Chondrocyte (in vitro differentiated cells): ENCODE results near the gene UNCX. TPM values are rescaled to one million over a fixed set of nuclear protein-coding genes. Genes with fewer than 3 reads are reported as not detected.

Experiments
- DNase-seq: peaks from one replicate; pipeline ENCODE4 v3.0.0; 2021; ENCODE audit warnings: mixed read lengths, low spot score
- H3K27ac Mint-ChIP-seq: one replicate; pipeline ENCODE4 v1.8.0; 2021; ENCODE audit warnings: mild to moderate bottlenecking, moderate library complexity, mixed read lengths; ENCODE audit not compliant: unreplicated experiment
- H3K27me3 Mint-ChIP-seq: 2 replicates; pipeline ENCODE4 v1.8.0; 2021; ENCODE audit warnings: low read depth, mixed read lengths
- H3K36me3 Mint-ChIP-seq: 2 replicates; pipeline ENCODE4 v1.8.0; 2021; ENCODE audit warnings: low read depth, mixed read lengths
- H3K4me1 Mint-ChIP-seq: 2 replicates; pipeline ENCODE4 v1.8.0; 2021; ENCODE audit warnings: low read depth, mild to moderate bottlenecking, mixed read lengths
- H3K4me3 Mint-ChIP-seq: one replicate; pipeline ENCODE4 v1.8.0; 2021; ENCODE audit warnings: mild to moderate bottlenecking, moderate library complexity, mixed read lengths; ENCODE audit not compliant: unreplicated experiment
- H3K9me3 Mint-ChIP-seq: 2 replicates; pipeline ENCODE4 v1.8.0; 2021; ENCODE audit warnings: low read depth, mixed read lengths
- total RNA-seq: library from RNA; stranded (reverse); gene quantifications from 3 replicates; pipeline ENCODE4 v1.2.1, GENCODE V29; 2021
- TF ChIP-seq, protein P1 (sequence below): fragments of 200-600 bp; sonication (generic); IDR thresholded peaks from 2 replicates; pipeline ENCODE4 v1.5.0; 2021; ENCODE audit warnings: antibody characterized with exemption, mild to moderate bottlenecking, moderate library complexity

UNCX gene
- total RNA-seq, 1 donor from 2014 or later = not detected

DNA sequence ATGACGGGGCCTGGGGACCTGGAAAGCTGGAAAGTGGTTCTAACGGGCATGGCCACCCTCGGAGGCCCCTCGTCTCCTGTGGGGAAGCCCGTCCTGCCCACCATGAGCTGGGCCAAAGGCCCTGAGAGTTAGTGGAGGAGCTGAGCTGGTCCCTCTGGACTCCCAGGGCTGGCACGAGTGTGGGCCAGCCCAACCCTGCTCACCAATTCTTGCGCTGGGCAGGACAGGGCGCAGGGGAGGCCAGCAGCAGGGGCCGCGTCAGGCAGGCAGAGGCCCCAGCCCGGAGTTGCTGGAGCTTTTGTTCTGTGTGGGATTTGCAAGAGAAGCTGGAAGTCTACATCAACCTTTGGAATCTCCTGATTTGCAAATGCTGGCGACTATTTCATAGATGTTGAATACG is 29.8 kb downstream of the UNCX start:
- peak; percentile 47 for DNase-seq
- Mint-ChIP-seq H3K4me3 (no peak overlapping the region), H3K27me3 (peaks cover 31% of the 10 kb centered on the region), H3K4me1 (no peaks in the 10 kb centered on the region), H3K36me3 (no peaks in the 10 kb centered on the region), H3K9me3 (no peaks in the 10 kb centered on the region), H3K27ac (no peak overlapping the region)
- TF ChIP-seq, protein P1, sequence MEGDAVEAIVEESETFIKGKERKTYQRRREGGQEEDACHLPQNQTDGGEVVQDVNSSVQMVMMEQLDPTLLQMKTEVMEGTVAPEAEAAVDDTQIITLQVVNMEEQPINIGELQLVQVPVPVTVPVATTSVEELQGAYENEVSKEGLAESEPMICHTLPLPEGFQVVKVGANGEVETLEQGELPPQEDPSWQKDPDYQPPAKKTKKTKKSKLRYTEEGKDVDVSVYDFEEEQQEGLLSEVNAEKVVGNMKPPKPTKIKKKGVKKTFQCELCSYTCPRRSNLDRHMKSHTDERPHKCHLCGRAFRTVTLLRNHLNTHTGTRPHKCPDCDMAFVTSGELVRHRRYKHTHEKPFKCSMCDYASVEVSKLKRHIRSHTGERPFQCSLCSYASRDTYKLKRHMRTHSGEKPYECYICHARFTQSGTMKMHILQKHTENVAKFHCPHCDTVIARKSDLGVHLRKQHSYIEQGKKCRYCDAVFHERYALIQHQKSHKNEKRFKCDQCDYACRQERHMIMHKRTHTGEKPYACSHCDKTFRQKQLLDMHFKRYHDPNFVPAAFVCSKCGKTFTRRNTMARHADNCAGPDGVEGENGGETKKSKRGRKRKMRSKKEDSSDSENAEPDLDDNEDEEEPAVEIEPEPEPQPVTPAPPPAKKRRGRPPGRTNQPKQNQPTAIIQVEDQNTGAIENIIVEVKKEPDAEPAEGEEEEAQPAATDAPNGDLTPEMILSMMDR = no peak

DNA sequence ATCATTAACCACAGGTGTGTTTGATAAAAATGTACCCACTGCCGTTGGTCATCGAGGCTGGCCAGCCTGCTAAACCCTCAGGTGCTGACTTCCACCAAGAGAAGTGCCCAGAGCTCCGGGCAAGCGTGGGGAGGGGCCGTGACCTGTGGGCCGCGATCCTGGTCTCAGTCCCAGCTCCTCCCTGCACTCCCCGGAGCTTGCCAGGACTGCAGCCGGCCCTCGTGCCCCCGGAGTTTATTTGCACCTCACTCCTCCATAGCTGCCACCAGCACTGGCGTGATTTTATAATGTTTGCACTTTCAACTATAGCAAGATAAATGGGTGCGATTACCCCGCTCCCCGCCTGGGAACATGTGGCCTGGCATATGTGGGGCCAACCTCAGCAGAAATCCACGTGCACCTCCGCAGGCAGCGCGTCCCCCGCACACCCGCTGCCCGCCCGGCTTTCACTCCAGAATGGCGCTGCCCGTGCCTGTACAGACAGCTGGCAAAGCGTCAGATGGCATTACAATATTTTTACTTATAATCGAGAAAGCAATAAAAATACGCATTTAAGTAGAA is 30.8 kb downstream of the UNCX start:
- Mint-ChIP-seq H3K36me3 (no peaks in the 10 kb centered on the region), H3K27ac (no peak overlapping the region), H3K27me3 (peaks cover 31% of the 10 kb centered on the region), H3K4me3 (no peak overlapping the region), H3K4me1 (no peaks in the 10 kb centered on the region), H3K9me3 (no peaks in the 10 kb centered on the region)
- peak; percentile 83 for DNase-seq
- TF ChIP-seq, protein P1 = no peak

DNA sequence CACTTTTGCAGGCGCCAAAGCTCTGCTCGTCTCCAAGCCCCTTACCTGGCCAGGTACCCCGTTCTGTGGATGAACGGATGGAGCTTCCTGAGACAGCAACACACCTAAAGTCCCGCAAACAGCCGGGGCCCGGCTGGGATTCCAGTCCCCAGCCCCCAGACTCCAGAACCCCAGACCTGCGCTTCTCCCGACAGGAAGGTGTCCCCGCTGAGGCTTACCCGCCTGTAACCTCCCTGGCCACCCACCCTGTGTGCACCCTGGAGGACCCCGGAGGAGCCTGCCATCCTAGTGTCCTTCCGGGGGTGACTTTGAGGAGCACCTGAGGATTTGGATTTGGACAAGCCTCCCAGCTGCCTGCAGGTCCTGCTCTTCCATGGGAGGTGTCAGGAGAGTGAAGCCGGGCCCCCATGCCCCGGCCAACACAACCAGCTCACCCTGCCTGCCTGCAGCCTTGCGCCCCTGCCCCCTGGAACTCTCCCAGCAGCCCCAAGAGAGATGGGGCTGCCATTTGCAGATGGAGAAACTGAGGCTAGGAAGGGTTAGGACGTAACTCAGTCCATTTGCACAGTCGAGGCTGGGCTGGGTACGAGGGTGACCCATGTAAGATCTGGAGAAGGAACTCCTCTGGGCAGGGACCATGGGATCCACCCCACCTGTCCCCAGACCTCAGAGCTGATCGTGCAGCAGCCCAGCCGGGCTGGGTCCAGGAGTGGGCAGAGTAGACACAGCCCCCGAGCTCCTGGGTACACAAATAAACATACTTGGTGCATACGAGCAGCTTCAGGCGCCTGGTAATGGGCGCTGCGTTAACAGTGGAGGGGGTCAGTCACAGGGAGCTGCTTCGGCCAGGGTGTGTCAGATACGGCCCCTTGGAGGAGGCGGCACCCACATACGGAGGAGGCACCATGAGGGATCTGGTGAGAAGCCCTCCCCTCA is 31.9 kb downstream of the UNCX start:
- Mint-ChIP-seq H3K4me1 (no peaks in the 10 kb centered on the region), H3K27me3 (peaks cover 37% of the 10 kb centered on the region), H3K27ac (no peak overlapping the region), H3K4me3 (no peak overlapping the region), H3K9me3 (no peaks in the 10 kb centered on the region), H3K36me3 (no peaks in the 10 kb centered on the region)
- DNase-seq = peak; percentile 75
- TF ChIP-seq, protein P1 = no peak

DNA sequence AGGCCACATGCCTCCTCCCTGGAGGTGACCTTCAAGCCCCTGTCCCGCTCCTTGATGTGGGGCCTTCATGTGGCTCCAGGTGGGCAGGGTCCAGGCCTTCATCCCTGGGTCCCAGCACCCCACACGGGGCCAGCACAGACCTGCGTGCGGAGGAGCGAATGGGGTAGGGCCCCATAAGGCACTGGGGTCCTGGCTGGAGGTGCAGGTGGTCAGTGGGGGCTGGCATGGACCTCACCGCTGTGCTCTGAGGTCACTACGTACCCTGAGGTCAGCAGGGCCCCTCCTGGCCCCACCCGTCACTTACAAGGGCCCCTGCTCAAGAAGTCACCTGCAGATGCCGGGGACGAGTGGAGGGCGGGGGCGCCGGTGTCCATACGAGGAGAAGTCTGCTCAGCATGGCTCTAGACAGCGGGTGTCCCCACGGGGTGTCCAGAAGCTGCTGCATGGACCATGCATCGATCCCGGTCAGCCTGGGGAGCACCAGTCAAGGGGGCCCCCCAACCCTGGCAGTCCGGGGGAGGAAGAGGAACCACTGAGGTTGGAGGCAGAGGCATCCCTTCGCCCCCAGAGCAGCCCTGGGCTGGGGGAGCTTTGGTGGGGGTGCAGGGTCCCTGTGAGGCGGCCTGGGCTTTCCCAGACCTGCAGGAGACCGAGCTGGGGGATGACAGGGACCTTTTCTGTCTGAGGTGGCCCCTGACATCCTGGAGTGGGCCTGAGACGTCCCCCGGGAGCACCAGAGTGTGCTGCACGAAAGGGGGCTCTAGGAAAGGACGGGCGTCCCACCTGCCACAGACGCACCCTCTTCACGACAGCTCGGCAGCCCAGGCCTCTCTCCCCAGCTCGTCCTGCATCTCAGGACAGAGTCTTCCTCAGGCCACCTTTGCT is 34.6 kb downstream of the UNCX start:
- peak; percentile 92 for DNase-seq
- TF ChIP-seq, protein P1 = no peak
- no peaks in the 10 kb centered on the region for H3K36me3 Mint-ChIP-seq
- no peak overlapping the region for H3K27ac Mint-ChIP-seq
- H3K9me3 Mint-ChIP-seq = no peaks in the 10 kb centered on the region
- H3K4me3 Mint-ChIP-seq = no peak overlapping the region
- no peaks in the 10 kb centered on the region for H3K4me1 Mint-ChIP-seq
- peaks cover 33% of the 10 kb centered on the region for H3K27me3 Mint-ChIP-seq
